CD4-positive, alpha-beta T cell treated with Interferon alpha-2 for 1 hour (primary cell): ENCODE measurements around the gene BLACAT1.
A peak's percentile ranks its signal among the peaks of the same experiment; 100 is the strongest.

Experiments
- DNase-seq, 2 donors: peaks; one replicate each; pipeline ENCODE4 v3.0.0-alpha.2; 2020 to 2022

BLACAT1 gene

DNA sequence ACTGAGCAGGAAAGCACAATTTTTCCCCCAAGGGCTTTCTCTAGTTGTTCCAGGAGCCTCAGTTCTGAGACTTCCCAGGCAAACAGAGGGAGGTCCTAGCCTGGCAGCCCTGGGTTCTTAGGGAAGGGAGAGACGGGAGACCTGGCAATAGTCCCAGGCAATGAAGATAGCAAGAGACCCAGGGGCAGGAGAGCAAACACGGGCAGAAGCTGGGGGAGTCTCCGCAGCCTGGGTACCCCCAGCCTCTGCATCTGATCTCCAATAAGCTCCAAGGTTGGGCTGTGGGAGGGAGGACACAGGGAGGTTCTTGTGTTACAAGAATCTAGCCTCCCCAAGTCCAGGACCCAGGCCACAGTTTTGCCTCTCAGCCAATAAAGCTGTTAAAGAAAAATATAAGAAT is 2.4 kb downstream of the BLACAT1 start:
- DNase-seq, result no peak

DNA sequence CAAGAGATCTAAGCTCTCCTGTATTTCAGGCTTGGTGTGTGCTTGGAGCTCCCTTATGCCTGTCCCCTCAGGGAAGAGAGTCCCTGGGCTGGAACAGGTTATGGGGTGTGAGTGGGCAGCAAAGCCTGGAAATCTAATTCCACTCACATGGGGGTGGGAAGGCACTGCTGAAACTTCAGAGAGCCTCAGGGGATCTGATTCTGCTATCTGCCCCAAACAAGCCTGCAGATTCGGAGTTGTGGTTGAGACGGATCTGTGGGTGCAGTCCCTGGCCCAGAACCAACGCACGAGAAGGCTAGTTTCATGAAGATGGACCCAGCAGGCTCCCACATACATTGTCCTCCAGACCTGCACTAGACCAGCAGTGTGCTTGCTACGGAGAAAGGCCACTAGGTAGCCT is 2.9 kb downstream of the BLACAT1 start:
- no peak for DNase-seq

DNA sequence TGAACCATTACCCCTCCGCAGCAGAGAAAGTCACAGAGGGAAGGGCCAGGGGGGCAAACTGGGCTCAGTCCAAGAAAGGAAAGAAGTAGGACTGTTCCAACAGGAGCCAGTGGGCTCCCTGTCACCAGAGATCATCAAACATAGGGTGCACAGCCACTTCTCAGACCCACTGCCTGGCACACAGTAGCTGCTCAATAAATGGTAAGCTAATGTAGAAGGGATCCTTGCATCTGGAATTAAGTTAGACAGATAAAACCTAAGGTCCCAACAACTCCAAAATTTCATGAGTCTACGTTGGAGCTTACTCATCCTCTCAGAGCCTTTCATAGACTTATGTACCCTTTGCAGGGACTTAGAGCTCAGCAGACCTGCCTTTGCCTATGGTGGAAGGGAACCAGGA is 3.5 kb downstream of the BLACAT1 start:
- DNase-seq, result no peak

DNA sequence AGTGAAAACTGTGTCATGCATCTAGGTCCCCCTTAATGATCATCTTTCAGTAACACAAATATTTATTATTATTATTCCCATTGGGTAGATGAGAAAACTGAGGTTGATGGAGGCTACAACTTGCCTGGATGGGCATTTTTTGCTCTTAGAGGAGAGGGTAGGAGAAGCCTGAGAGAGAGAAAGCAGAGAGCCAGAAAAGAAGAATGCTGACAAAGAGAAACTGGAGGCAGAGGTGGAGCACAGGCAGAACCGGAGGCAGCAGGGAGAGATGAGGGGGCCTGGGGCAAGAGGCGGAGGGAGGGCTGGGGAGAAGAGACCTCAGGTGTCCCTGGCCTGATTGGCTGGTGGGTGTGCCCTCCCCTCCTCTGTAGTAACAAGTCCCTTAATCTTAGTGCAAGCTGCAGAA is 4.1 kb downstream of the BLACAT1 start:
- DNase-seq, result no peak

DNA sequence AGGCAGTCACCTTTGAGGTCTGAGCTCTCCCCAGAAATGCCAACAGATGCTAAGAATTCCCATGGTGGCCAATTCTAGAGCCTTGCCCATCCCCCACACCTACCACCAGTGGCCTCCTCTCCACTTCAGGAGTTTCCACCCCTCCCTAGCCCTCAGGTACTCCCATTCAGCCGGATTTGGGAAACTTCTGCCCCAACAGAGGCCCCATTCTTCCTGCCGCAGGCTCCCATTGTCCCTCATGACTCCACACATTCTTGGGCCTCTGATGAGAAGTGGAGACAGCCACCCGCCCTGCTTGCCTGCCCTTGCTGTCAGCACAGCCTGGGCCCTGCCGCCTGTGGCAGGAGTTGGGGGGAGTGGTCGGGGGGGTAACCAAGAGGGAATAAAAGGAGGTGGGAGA is 4.6 kb downstream of the BLACAT1 start:
- DNase-seq, result no peak

DNA sequence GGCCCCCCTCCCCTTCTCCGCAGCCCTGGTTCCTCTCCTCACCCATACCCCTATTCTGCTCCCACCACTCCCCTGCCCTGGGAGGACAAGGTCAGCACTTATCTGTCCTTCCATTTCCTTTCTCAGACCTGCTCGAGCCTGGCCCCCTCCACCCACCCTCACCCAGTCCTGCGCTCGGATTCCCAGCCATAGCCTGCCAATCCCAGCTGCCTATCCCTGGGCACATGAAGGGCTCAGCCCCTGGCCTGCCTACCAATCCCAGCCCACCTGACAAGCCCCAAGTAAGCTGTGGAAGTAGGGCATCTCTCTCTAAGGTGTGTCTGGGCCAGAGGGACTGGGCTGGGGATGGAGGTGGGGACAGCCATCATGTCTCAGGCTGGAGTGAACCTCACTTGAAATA is 5.4 kb downstream of the BLACAT1 start:
- DNase-seq, result no peak

DNA sequence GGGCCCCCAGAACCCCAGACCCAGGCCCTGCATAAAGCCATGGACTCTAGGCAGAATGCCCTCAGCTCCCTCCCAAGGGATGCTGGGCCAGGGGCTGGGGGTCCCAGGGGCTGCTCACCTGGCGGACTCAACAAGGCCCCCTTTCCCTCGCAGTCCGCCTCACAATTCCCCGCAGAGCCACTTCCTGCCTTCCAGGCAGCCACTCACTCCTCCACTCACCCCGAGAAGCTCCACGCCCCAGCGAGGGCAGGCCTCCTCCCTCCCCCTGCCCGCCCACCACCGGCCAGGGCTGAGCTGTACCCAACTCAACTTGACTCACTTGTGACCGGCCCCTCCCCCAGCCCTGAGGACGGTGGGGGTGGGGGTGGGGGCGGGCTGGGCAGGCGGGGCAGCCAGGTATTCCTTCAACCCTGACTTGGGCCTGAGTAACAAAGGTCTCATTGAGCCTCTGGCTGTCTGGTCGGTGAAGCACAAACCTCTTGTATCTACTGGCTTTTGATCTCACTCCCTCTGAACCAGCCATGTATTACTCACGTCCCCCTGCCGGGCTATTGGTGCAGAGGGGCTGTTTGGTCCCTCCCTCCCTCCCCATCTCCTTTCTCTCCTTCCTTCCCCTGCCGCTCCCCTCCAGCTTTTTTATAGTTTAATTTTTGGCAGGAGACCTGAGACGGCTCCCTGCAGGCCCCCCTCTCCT is 5.9 kb downstream of the BLACAT1 start:
- no peak for DNase-seq

DNA sequence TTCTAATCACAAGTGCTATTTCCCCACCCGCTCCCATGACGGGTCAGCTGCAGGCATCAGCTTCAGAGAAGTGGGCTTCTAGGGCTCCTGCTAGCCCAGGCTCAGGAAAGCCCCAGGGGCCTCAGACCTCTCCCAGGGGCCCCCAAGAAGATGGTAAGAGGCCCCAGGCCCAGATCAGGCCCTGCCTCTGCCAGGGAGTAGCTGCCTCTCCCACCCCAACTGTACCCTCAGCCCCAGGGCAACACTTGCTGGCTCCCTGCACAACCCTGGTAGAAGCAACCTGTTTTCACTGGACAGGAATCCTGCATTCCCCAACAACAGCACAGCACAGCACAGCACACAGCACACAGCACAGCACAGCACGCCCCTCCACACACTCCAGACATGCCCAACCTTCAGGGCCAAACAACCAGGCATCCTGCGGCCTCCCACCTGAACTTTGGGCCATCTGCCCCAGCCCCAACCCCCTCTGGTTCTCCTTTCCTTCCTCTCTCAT is 6.5 kb downstream of the BLACAT1 start:
- DNase-seq, result no peak

DNA sequence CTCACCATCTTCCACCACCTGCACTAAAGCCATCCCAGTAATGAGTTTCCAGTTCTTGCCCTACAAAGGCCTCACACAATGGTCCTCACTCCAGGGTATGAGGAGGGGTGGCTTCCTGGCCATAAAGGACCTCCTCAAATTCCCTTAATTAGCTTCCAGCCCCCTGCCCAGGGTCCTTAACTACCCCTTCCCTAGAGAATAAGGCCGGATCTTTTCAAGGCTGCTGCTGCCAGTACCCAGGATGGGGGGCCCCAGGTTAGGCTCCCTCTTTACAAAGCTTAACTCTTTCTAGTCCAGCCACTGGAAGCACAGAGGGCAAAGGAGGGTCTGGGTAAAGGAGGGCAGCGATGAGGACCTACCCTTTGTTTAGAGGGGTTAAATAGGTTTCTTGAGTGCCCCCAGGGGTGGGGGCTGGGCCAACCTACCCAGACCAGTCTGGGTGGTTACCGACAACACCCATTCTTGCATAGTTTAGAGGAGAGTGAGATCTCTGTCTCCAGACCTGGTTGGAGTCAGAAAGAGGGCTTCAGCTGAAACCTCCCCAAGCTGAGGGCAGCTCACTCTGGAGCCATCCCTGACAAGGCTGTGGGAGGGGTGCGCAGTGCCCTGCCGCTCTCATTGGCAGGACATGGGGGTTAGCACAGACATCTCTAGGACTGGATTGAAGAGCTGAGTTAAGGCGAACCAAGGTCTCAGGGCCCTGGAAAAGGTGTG is 7.1 kb downstream of the BLACAT1 start:
- no peak for DNase-seq

DNA sequence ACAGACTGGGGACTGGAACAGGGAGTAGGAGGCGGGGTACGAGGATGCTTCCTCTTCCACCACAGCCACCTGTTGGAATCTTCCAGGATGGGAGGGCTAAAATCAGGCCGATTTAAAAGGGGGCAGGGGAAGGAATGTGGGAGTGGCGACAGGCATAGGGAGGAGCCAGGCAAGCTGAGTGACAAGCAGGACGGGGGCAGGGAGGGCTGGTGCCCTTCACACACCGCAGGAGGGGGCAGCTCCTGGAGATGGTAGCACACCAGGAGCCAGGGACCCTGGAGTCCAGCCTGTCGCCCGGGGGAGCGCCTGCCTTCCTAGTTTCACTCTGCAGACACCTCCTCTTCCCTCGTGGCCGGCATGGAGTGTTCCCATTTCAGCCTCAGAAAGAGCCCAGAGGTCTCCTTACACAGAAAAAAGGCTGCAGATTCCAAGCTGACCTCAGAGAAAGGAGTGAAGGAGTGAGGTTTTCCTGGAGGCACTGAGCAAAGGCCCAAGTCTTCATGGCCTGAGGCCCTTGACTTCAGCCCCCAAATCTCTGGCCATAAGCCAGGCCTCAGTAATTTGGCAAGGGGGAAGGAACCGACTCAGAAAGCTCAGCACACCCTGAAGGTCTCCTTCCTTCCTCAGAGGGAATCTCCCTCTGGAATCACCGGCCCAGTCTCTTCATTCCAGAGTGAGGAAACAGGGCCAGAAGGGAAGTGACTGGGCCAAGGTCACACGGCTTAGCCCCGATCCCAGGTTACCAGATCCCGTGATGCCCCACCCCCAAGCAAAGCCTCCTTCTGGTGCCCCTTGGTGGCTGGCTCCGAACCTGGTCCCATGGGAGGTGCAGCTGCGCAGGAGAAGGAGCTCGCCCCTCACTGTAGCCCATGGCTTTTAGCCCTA is 8.1 kb downstream of the BLACAT1 start:
- no peak for DNase-seq

DNA sequence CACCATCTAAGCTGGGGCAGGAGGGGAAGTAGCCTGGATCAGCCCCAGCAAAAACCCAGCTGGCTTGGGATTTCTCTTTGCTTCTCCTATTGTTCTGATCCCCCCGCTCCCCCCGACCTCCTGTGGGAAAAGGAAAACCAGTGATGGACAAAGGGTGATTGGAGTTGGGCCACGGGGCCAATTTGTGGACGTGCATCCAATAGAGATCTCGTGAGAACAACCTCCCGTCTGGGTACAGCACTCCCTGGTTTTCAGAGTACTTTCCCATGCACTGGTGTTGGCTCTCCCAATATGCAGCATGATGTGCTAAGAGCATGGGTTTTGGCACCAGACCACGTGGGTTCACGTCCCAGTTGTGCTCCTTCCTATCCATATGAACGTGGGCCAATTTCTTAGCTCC is 9.0 kb downstream of the BLACAT1 start:
- no peak for DNase-seq

DNA sequence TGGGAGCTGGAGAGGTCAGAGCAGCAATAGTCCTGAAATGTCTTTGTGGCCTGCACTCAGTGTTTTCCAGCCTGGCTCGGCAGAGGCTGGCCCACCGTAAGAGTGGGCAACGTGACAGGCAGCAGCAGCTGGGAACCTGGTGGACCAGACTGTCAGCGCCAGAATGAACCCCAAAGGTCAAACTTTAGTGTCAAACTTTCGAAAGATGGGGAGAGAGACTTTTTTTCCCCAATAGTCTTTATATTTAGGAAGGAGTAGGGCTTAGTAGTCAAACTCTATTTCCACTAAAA is 10.3 kb downstream of the BLACAT1 start:
- DNase-seq, result no peak

DNA sequence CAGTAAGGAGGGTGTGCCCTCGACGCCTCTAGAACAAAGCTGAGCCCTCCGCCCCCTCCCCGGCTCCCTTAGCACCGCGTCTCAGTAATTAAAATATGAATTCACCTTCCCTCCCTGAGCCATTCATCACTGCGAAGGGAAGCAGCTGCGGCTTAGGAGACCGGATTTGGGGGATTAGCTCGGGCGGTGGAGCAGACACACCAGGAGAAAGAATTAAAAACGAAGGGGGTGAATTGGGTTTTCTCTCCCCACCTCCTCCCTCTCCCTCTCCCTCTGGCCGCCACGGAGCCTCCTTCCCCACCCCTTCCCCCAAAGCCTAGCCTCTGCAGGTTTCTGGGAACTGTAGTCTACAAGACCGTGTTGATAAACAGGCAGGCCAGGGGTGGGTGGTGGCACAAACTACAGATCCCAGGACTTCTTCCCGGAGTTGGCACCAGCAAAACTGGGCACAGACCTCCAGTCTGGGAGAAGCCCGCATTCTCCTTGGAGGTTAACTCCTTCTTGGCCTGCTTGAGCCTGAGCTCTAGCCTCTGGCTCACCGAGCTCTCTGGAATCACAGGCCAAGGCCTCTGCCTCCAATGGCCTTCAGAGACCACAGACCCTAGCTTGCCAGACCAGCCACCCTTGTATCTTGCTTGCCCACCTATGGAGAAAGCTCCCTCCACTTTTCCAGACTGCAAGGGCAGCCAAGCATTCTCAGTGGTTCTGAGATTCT is 10.8 kb downstream of the BLACAT1 start:
- DNase-seq, result no peak

DNA sequence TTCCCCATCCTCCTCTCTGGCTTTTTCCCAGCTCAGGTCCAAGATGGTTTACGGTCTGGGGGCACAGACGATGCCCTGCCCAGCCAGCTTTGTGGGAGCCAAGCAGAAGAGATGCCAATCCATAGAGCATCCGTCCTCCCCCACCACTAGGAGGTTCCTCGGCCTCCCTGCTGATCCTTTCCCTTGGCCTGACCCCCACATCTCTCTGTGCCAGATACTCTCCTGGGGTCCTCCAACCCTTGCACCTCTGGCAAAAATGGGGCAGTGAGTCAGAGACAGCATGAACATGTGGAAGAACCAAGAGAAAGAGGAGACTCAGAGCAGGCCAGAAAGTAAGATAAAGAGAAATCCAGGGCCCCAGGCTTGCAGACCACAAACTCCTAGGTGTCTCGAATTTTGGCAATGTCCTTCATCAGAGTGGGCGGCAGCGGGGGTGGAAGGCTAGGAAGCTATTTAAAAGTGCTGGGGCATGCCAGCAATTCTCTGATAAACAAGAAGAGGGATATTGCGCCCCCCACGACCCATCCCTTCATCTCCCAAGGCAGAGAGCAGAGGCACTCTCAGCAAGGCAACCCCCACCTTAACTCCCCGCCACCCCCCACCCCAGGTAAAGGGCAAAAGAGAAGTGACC is 11.4 kb downstream of the BLACAT1 start:
- DNase-seq, result no peak

DNA sequence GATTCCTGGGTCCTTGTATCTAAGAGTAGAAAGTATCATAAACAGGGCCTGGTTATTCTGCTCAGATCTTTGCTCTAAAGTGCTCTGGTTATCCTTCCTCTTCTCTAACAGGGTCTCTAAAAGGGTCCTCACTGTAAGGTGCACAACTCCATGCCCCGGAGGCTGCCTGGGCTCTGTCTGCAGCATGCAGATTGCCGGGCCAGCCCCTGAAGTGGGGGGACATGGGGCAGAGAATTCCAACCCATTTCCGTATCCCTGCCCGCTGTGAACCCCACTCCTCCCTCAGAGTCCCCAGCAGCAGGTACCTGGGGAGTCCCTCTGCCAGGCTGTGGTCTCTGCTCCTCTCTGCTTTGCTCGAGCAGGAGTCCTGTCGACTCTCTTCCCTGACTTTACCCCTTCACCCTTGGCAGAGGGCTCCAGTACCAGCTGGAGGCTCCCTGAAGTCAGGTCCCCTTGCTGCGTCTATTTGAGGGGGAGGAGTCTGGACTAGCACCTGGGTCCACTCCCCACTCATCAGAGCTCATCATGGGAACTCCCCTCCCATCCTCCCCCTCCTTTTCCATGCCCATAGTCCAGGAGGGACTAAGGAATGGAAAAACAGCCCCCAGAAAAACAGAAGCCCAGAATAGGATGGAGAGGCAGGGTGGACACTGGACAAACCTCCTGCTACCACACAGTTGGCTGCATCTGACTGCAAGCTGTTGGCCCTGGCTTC is 12.1 kb downstream of the BLACAT1 start:
- DNase-seq, result no peak

DNA sequence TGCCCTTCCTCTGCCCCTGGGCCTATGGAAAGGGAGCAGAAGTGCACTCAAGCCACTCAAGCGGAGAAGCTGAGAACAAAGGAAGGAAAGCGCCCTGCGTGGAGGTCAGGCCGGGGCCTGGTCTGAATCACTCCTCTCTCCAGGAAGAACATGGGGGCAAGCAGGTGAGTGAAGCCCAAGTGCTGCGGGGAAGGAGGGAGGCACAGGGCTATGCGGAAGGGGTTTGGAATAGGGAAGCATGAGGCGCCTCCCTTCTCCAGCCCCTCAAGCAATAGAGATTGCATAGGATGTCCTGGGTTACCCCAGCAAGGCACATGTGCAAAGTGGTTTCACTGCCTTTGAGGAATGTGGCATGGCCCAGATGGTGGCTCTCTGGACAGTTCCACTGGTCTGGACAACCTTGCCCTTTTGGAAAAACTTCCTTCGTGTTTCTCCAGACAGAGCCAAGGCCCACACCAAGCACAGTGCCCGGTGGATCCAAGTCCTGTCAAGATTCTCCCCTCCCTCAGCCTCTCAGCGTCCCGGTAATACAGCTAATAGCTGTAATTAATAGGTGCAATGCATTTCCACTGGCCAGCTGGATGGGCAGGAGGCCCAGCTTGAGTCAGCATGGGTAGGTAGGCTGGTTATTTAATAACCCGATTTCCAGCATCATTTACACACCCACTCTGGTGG is 13.7 kb downstream of the BLACAT1 start:
- DNase-seq, result no peak

DNA sequence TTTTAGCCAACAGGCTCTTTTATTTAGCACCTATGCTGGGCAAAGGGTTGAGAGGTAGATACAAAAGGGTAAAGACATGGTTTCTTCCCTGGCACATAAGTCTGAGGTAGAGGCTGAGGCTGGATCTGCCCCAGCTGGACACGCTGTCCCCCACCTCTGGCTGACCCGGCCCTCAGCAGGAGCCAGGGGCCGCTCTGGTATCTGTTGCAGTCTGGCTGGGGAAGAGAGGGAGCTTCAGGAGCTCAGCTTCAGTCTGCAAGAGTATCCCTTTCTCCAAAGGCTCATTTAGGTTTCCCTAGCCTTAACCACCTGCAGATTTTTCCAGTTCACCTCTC is 14.2 kb downstream of the BLACAT1 start:
- DNase-seq, result no peak

DNA sequence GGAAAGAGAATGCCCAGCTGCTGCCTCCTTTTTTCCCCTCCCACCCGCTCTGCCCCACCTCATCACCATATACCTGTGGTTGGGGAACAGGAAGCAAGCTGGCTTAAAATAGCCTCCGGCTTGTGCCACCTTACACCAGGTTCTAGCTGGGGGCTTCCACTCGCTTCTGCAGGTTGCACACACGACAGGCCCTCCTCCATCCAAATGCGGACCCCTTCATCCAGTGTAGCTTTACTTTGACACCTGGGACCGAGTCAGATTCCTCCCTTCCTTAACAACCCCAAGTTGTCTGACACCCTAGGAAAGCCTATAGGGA is 14.6 kb downstream of the BLACAT1 start:
- DNase-seq, result no peak

DNA sequence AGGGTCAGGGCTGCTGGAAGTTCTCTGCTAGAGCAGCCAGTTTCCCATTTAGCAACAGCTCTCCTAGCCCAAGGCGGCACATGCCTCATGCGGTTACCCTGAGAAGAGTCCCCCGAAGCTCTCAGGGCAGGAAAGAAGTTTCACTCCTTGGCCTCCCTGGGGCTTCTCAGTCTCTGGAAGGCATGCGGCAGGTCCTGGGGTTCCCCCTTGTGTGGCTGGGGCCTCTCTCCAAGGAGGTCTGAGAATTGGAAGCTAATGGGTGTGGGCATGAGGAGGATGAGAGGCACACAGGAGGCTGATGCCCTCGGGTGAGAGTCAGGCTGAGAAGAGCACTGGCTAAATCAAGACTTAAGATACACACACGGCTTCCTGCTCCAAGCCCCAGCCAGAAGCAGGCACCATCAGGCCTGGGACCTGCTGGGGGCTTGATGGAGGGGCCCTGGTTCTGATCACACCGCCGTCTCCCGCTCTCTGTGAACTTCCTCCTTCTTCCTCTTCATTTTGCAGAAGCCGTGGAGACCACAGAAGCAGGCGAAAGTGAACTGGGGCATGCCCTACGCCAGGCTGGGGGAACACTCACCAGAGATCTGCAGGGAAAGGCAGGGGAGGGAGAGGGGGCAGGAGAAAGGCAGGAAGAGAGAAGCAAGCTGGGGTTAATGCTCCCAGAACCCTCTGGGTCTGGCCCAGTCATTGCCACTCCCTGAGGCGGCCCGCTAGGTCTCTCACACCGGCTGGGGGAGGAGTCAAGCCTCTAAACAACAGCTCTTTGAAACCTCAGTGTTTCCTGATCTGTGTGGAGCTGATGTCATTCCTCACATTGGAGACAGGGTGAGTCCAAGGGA is 15.1 kb downstream of the BLACAT1 start:
- DNase-seq, result peak; percentile 60 to 74

DNA sequence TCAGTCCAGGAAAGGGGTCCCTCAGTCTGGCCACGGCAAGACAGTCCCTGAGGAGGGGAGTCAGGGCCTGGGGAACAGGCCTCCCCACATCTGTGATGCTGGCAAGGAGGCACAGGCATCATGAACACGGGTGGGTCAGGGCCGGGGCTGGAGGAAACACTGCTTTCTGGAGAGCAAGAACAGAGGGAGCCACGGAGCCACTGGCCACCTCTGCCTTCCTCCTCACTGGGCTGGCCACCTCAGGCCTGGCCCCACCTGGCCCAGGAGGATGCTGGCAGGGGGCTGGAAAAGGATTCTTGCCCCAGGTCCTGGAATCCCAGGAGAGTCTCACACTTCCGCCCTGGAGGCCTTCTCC is 15.7 kb downstream of the BLACAT1 start:
- no peak for DNase-seq
